ENCODE data around the gene MYCBP2.

DNA sequence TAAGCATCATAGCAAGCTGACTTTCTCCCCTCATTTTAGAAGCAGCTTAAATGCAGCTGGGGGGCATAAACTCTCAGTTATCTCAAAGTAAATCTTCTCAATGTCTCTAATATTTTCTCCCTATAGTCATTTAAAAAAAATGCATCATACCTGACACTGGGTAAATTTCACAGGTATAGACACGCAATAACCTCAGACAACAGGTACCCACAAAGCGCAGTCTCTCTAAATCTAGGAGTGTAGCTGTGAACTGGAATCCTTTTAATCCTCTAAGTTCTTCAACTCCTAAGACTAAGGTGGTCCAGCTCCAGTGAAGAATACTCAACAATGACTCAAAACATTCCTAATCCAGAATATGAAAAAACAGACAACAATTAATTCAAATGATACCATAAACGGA is 141.2 kb downstream of the MYCBP2 start:
- no peak for TF ChIP-seq POLR2A (IDR thresholded peaks at IDR 0.05)
- TF ChIP-seq, protein P1, sequence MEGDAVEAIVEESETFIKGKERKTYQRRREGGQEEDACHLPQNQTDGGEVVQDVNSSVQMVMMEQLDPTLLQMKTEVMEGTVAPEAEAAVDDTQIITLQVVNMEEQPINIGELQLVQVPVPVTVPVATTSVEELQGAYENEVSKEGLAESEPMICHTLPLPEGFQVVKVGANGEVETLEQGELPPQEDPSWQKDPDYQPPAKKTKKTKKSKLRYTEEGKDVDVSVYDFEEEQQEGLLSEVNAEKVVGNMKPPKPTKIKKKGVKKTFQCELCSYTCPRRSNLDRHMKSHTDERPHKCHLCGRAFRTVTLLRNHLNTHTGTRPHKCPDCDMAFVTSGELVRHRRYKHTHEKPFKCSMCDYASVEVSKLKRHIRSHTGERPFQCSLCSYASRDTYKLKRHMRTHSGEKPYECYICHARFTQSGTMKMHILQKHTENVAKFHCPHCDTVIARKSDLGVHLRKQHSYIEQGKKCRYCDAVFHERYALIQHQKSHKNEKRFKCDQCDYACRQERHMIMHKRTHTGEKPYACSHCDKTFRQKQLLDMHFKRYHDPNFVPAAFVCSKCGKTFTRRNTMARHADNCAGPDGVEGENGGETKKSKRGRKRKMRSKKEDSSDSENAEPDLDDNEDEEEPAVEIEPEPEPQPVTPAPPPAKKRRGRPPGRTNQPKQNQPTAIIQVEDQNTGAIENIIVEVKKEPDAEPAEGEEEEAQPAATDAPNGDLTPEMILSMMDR (IDR thresholded peaks at IDR 0.05 in 8 of 11, conservative IDR thresholded peaks at IDR 0.05 in 3 of 11): no peak
- no peak for TF ChIP-seq POLR2AphosphoS5 (IDR thresholded peaks at IDR 0.05)
